ENCODE measurements around the gene KCNQ5. TPM values are rescaled to one million over a fixed set of nuclear protein-coding genes. Genes with fewer than 3 reads are reported as not detected.

The KCNQ5 gene
- total and polyA plus RNA-seq, 2 of the 8 experiments (the other 6 are each of a cell fraction or from before 2014, with no cell fraction given): 0.83 to 1.2 TPM

DNA sequence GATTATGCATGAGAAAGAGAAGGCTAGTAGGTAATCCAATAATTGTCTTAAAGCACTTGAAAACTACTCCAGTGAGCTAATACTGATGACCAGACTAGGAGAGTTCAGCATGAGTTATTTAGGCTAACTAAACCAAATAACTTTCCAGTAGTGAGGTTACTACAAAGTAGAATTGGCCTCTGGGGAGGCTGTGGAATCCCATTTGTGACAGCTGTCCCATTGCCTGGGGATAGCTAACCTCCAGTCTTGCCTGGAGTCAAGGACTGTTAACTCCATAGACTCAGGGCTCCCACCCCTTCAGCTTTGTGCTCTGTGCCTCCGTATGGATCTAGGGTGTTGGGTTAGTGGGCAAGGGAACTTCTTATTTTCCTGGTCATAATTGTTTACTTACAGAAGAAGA, 51.0 kb downstream of the KCNQ5 start:
- Histone ChIP-seq H3K9ac (replicated peaks in 1 of 4; ENCODE audit: extremely low read depth in 1 of 4, low read depth in 3 of 4, low read length in 3 of 4) (no peak overlapping the region), H4K91ac (replicated peaks; ENCODE audit: insufficient read length, low read length) (no peak overlapping the region), H3K27me3 (replicated peaks in 1 of 4; ENCODE audit: control insufficient read depth in 3 of 4, extremely low read depth in 1 of 4, insufficient read depth in 3 of 4, low read length in 3 of 4) (no peaks in the 10 kb centered on the region), H2BK15ac (ENCODE audit: low read length) (no peak overlapping the region), H3K14ac (ENCODE audit: insufficient read length) (no peak overlapping the region), H3K4me1 (replicated peaks in 1 of 4; ENCODE audit: control insufficient read depth in 3 of 4, insufficient read depth in 4 of 4, low read length in 3 of 4) (no peaks in the 10 kb centered on the region), H4K8ac (ENCODE audit: extremely low read depth, insufficient read depth, low read length) (no peak overlapping the region), H4K5ac (ENCODE audit: insufficient read length, low read depth, low read length) (no peak overlapping the region), H2BK20ac (ENCODE audit: low read length) (no peak overlapping the region), H3K56ac (replicated peaks; ENCODE audit: insufficient read length, low read depth, low read length) (no peak overlapping the region), H2AK5ac (ENCODE audit: low read depth, low read length) (no peak overlapping the region), H3K23ac (ENCODE audit: insufficient read length) (no peak overlapping the region), H2BK12ac (ENCODE audit: low read depth, low read length) (no peak overlapping the region), H3K4ac (replicated peaks; ENCODE audit: insufficient read length, low read depth, low read length) (no peak overlapping the region), H3K79me1 (ENCODE audit: low read depth, low read length) (no peaks in the 10 kb centered on the region), H3K4me3 (ENCODE audit: extremely low read depth in 1 of 4, insufficient read depth in 2 of 4, low read depth in 3 of 4, low read length in 4 of 4) (no peak overlapping the region), H3K4me2 (ENCODE audit: insufficient read depth in 1 of 2, low read depth in 2 of 2, low read length in 2 of 2) (no peak overlapping the region), H3K27ac (ENCODE audit: low read depth, low read length) (no peak overlapping the region), H2AFZ (ENCODE audit: low read length) (no peak overlapping the region), H4K20me1 (replicated peaks in 1 of 2; ENCODE audit: control insufficient read depth in 1 of 2, insufficient read depth in 2 of 2, low read length in 2 of 2) (no peaks in the 10 kb centered on the region), H3K18ac (ENCODE audit: extremely low read depth, low read length) (no peak overlapping the region), H3K36me3 (ENCODE audit: control insufficient read depth in 2 of 4, insufficient read depth in 4 of 4, low read length in 3 of 4) (no peaks in the 10 kb centered on the region), H2BK120ac (replicated peaks; ENCODE audit: low read depth, low read length) (no peak overlapping the region), H3K79me2 (ENCODE audit: control insufficient read depth in 1 of 2, insufficient read depth in 2 of 2, low read length in 2 of 2) (no peaks in the 10 kb centered on the region), H3K9me3 (ENCODE audit: insufficient read depth in 2 of 2, low read depth in 1 of 2, low read length in 1 of 2) (no peaks in the 10 kb centered on the region), H3K23me2 (ENCODE audit: low read depth, low read length) (no peaks in the 10 kb centered on the region), H2BK5ac (ENCODE audit: low read depth, low read length) (no peak overlapping the region)
- ChIA-PET CTCF (ENCODE audit: partially characterized antibody) (interaction anchor here (0.5 kb wide), 1 partner anchor 11 kb away, joined by 3 read pairs; no protein-coding TSS in a partner anchor), POLR2A (ENCODE audit: partially characterized antibody) (no interaction called here)
- no peak for DNase-seq (ENCODE audit: low read depth in 1 of 2, low spot score in 2 of 2)
- no peak for FAIRE-seq
- WGBS, 2 experiments (ENCODE audit: extremely low coverage in 1 of 2, insufficient coverage in 1 of 2, insufficient read length in 1 of 2, insufficient replicate concordance in 2 of 2, low coverage in 1 of 2, low lambda C conversion rate in 2 of 2, missing lambda C conversion rate in 1 of 2): 82% methylated on average over 1 of the region's 1 CpG; no CpG with 5 or more reads in 1 of the 2 experiments
- no peak for TF ChIP-seq KDM1A (IDR thresholded peaks at IDR 0.05; ENCODE audit: borderline replicate concordance, low read length)
- TF ChIP-seq TAF7 (optimal IDR thresholded peaks at IDR 0.05; ENCODE audit: borderline replicate concordance, low read depth, low read length): no peak
- no peak for TF ChIP-seq GABPA (IDR thresholded peaks at IDR 0.05; ENCODE audit: borderline replicate concordance, insufficient read depth, low read length)
- TF ChIP-seq, protein P1, sequence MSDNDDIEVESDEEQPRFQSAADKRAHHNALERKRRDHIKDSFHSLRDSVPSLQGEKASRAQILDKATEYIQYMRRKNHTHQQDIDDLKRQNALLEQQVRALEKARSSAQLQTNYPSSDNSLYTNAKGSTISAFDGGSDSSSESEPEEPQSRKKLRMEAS (IDR thresholded peaks at IDR 0.05): no peak
- TF ChIP-seq BACH1 (IDR thresholded peaks at IDR 0.05; ENCODE audit: low read length): no peak
- TF ChIP-seq SIRT6 (IDR thresholded peaks at IDR 0.05; ENCODE audit: low read length): no peak
- no peak for TF ChIP-seq KDM4A (IDR thresholded peaks at IDR 0.05; ENCODE audit: low read depth, low read length, severe bottlenecking)
- TF ChIP-seq BRCA1 (IDR thresholded peaks at IDR 0.05; ENCODE audit: low read depth, low read length): no peak
- TF ChIP-seq, protein P2, sequence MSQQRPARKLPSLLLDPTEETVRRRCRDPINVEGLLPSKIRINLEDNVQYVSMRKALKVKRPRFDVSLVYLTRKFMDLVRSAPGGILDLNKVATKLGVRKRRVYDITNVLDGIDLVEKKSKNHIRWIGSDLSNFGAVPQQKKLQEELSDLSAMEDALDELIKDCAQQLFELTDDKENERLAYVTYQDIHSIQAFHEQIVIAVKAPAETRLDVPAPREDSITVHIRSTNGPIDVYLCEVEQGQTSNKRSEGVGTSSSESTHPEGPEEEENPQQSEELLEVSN (IDR thresholded peaks at IDR 0.05): no peak
- no peak for TF ChIP-seq POLR2A (IDR thresholded peaks at IDR 0.05; ENCODE audit: control extremely low read depth in 1 of 2, low read depth in 2 of 2, low read length in 2 of 2)
- no peak for TF ChIP-seq CHD1 (IDR thresholded peaks at IDR 0.05; ENCODE audit: low read depth, low read length)
- TF ChIP-seq, protein P3, sequence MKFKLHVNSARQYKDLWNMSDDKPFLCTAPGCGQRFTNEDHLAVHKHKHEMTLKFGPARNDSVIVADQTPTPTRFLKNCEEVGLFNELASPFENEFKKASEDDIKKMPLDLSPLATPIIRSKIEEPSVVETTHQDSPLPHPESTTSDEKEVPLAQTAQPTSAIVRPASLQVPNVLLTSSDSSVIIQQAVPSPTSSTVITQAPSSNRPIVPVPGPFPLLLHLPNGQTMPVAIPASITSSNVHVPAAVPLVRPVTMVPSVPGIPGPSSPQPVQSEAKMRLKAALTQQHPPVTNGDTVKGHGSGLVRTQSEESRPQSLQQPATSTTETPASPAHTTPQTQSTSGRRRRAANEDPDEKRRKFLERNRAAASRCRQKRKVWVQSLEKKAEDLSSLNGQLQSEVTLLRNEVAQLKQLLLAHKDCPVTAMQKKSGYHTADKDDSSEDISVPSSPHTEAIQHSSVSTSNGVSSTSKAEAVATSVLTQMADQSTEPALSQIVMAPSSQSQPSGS (IDR thresholded peaks at IDR 0.05; ENCODE audit: low read length): no peak

Measured in H1 (cell line).